HepG2 (cell line): ENCODE measurements around the gene TCF7L2. TPM values are rescaled to one million over a fixed set of nuclear protein-coding genes. Genes with fewer than 3 reads are reported as not detected.

Experiments
- CREB1 ChIP-seq, 2 experiments: fragments of 450-650 bp in 1 of 2; IDR thresholded peaks; 2 replicates each; pipeline ENCODE4 v1.6.1; 2016 to 2017; ENCODE audit warnings: control low read depth in 1 of 2, mild to moderate bottlenecking in 1 of 2, missing compliant biosample characterization in 1 of 2, missing genetic modification characterization in 1 of 2
- DNMT1 ChIP-seq: sonication (generic); formaldehyde crosslinking; IDR thresholded peaks from 2 replicates; pipeline ENCODE4 v1.5.1; 2020; ENCODE audit warnings: mild to moderate bottlenecking, missing genetic modification reagents
- DZIP1 ChIP-seq: sonication (generic); formaldehyde crosslinking; IDR thresholded peaks from 2 replicates; pipeline ENCODE4 v1.5.0; 2020; ENCODE audit warnings: mild to moderate bottlenecking, missing genetic modification reagents
- MAFF ChIP-seq: IDR thresholded peaks from 2 replicates; pipeline ENCODE4 v1.6.1; 2011; ENCODE audit warnings: low read depth, low read length, improper control_type of control experiment
- PATZ1 ChIP-seq: sonication (generic); formaldehyde crosslinking; IDR thresholded peaks from 2 replicates; pipeline ENCODE4 v1.4.0; 2020; ENCODE audit warnings: missing genetic modification reagents
- PAXIP1 ChIP-seq: sonication (generic); formaldehyde crosslinking; conservative IDR thresholded peaks from 2 replicates; pipeline ENCODE4 v1.4.0; 2020; ENCODE audit warnings: mild to moderate bottlenecking, missing genetic modification reagents, moderate library complexity
- POLR2AphosphoS5 ChIP-seq: IDR thresholded peaks from 2 replicates; pipeline ENCODE4 v1.6.1; 2012; ENCODE audit warnings: low read depth, low read length
- SCMH1 ChIP-seq: sonication (generic); formaldehyde crosslinking; IDR thresholded peaks from 2 replicates; pipeline ENCODE4 v1.9.0; 2021; ENCODE audit warnings: missing genetic modification reagents, mild to moderate bottlenecking, borderline replicate concordance
- SYNCRIP ChIP-seq: fragments of 200-400 bp; formaldehyde crosslinking; IDR thresholded peaks from 2 replicates; pipeline ENCODE4 v1.6.1; 2018; ENCODE audit warnings: mild to moderate bottlenecking, low read depth, low read length; ENCODE audit not compliant: insufficient read depth
- TRIM24 ChIP-seq: sonication (generic); formaldehyde crosslinking; IDR thresholded peaks from 2 replicates; pipeline ENCODE4 v1.8.0; 2022; ENCODE audit warnings: mild to moderate bottlenecking, missing genetic modification reagents
- WIZ ChIP-seq: sonication (generic); formaldehyde crosslinking; IDR thresholded peaks from 2 replicates; pipeline ENCODE4 v1.5.1; 2020; ENCODE audit warnings: mild to moderate bottlenecking, missing genetic modification reagents
- ZNF225 ChIP-seq: sonication (generic); formaldehyde crosslinking; IDR thresholded peaks from 2 replicates; pipeline ENCODE4 v1.4.0; 2020; ENCODE audit warnings: mild to moderate bottlenecking, missing genetic modification reagents
- ZNF232 ChIP-seq: sonication (generic); formaldehyde crosslinking; IDR thresholded peaks from 2 replicates; pipeline ENCODE4 v1.4.0; 2020; ENCODE audit warnings: missing genetic modification reagents, borderline replicate concordance
- ZNF256 ChIP-seq: sonication (generic); formaldehyde crosslinking; conservative IDR thresholded peaks from 2 replicates; pipeline ENCODE4 v1.4.0; 2020; ENCODE audit warnings: missing genetic modification reagents
- ZNF547 ChIP-seq: sonication (generic); formaldehyde crosslinking; IDR thresholded peaks from 2 replicates; pipeline ENCODE4 v1.5.1; 2020; ENCODE audit warnings: mild to moderate bottlenecking, missing genetic modification reagents
- ZNF644 ChIP-seq: IDR thresholded peaks from 2 replicates; pipeline ENCODE4 v1.6.1; 2016; ENCODE audit warnings: low read depth
- ZNF724P ChIP-seq: sonication (generic); formaldehyde crosslinking; IDR thresholded peaks from 2 replicates; pipeline ENCODE4 v1.8.0; 2022; ENCODE audit warnings: missing genetic modification reagents, borderline replicate concordance
- ZNF792 ChIP-seq: IDR thresholded peaks from 2 replicates; pipeline ENCODE4 v1.6.1; 2016
- polyA plus RNA-seq, 8 experiments: library from polyadenylated mRNA; depleted of rRNA in 3 of 8; stranded (reverse) in 7 of 8; unstranded in 1 of 8; fragments of >200 nt; fragmentation: Illumina TruSeq in 4 of 8; extraction: Trizol in 4 of 8; gene quantifications; 2 replicates each; pipeline versions ENCODE4 v1.2.1 to v1.2.3, GENCODE V29; 2011 to 2016; ENCODE audit warnings: low read depth in 4 of 8, missing spikeins in 1 of 8, mixed read lengths in 1 of 8; ENCODE audit not compliant: insufficient read depth in 1 of 8
- total RNA-seq, 5 experiments: library from RNA; depleted of rRNA; stranded (reverse); fragments of >200 nt; fragmentation: Illumina TruSeq; extraction: Trizol; gene quantifications; 2 replicates each; pipeline ENCODE4 v1.2.3, GENCODE V29; 2016; ENCODE audit warnings: low read depth in 1 of 5
- TF ChIP-seq, protein P1 (sequence below): sonication (generic); formaldehyde crosslinking; IDR thresholded peaks from 2 replicates; pipeline ENCODE4 v1.8.1; 2022; ENCODE audit warnings: low read depth, mild to moderate bottlenecking, missing genetic modification reagents

Gene TCF7L2
- total and polyA plus RNA-seq, 2 of the 13 experiments (the other 11 are each of a cell fraction or from before 2014, with no cell fraction given) = 3.9 to 13.7 TPM

DNA sequence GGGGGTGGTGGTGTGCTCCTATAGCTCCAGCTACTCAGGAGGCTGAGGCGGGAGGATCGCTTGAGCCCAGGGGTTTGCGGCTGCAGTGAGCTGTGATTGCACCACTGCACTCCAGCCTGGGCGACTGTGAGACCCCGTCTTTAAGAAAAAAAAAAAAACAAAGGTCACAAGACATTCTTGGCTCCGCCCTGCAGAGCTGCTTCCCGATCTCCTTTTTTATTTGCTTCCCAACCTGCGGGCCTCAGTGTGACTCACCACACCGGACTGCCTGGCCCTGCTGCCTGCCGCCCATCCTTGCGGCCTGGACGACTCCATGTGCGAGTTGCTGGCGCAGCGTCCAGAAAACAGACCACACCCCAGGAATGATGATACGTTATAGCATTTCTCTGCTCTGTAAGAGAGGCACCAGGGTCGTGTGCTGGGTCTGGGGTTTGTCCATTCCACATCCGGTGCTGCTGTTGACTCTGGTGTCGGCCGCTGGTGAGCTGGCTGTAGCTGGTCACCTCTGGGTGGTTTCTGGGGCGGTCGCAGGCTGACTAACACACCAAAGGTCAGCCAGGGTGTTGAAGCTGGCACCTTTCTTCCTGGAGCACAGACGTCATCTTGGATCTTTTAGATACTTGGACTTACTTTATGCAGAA is 123.6 kb downstream of the TCF7L2 start (continued):
- no peak for TF ChIP-seq DZIP1 (CRISPR knock-in tag)
- TF ChIP-seq ZNF547 (CRISPR knock-in tag) = no peak
- TF ChIP-seq PAXIP1 = peak; percentile 82
- TF ChIP-seq WIZ (CRISPR knock-in tag) = no peak
- TF ChIP-seq, protein P1, sequence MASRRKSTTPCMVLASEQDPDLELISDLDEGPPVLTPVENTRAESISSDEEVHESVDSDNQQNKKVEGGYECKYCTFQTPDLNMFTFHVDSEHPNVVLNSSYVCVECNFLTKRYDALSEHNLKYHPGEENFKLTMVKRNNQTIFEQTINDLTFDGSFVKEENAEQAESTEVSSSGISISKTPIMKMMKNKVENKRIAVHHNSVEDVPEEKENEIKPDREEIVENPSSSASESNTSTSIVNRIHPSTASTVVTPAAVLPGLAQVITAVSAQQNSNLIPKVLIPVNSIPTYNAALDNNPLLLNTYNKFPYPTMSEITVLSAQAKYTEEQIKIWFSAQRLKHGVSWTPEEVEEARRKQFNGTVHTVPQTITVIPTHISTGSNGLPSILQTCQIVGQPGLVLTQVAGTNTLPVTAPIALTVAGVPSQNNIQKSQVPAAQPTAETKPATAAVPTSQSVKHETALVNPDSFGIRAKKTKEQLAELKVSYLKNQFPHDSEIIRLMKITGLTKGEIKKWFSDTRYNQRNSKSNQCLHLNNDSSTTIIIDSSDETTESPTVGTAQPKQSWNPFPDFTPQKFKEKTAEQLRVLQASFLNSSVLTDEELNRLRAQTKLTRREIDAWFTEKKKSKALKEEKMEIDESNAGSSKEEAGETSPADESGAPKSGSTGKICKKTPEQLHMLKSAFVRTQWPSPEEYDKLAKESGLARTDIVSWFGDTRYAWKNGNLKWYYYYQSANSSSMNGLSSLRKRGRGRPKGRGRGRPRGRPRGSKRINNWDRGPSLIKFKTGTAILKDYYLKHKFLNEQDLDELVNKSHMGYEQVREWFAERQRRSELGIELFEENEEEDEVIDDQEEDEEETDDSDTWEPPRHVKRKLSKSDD (CRISPR knock-in tag) = no peak
- TF ChIP-seq ZNF792 (CRISPR knock-in tag) = peak; percentile 71
- TF ChIP-seq DNMT1 (CRISPR knock-in tag) = no peak
- peak; percentile 70 for TF ChIP-seq ZNF644
- TF ChIP-seq CREB1 (IDR thresholded peaks at IDR 0.05) = peak; percentile 38
- TF ChIP-seq CREB1 (CRISPR knock-in tag; IDR thresholded peaks at IDR 0.05) = peak; percentile 51; the same call in 1 of the 2 replicates
- TF ChIP-seq POLR2AphosphoS5 = no peak
- TF ChIP-seq ZNF225 = no peak
- TF ChIP-seq SYNCRIP = no peak
- peak; percentile 51; the same call in 1 of the 2 replicates for TF ChIP-seq PATZ1 (CRISPR knock-in tag)
- no peak for TF ChIP-seq ZNF256 (CRISPR knock-in tag)
- no peak for TF ChIP-seq TRIM24 (CRISPR knock-in tag)
- no peak for TF ChIP-seq SCMH1 (CRISPR knock-in tag)
- TF ChIP-seq ZNF232 (CRISPR knock-in tag) = peak; percentile 75; the same call in 1 of the 2 replicates
- no peak for TF ChIP-seq ZNF724P (CRISPR knock-in tag)
- TF ChIP-seq MAFF = 0 out of 2 replicates have a peak, but pooled peaks have one; percentile 21
